ENCODE measurements around the gene GPN3. TPM values are rescaled to one million over a fixed set of nuclear protein-coding genes. Genes with fewer than 3 reads are reported as not detected.
A peak's percentile ranks its signal among the peaks of the same experiment; 100 is the strongest.
"Not testable (repeated sequence)": the region's sequence is repeated elsewhere in the genome, so short reads cannot be mapped to it uniquely, and the experiment has no call there.

GPN3 gene
- total RNA-seq, 4 donors from 2014 or later = 3.3 to 41.2 (median 16.4) TPM

DNA sequence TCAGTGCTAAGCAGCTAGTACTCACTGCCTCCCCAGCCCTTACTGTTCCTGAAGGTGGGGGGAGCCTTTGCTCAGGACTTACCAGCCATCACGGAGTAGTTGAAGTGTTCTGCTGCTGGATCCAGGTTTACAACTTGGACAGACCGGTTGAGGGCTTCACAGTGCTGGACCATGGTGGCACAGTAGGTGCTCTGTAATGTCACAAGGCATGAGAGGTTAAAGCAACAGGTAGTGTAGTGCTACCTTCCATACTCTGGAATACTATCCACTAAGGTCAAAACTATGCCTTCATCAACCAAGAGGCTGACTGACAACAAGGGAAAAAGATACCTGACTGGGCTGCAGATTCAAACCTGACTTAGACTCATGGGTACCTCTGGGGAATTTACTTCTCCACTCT is 3.0 kb downstream of the GPN3 start:
- TF ChIP-seq POLR2A (IDR thresholded peaks at IDR 0.05) = no peak
- TF ChIP-seq, protein P1, sequence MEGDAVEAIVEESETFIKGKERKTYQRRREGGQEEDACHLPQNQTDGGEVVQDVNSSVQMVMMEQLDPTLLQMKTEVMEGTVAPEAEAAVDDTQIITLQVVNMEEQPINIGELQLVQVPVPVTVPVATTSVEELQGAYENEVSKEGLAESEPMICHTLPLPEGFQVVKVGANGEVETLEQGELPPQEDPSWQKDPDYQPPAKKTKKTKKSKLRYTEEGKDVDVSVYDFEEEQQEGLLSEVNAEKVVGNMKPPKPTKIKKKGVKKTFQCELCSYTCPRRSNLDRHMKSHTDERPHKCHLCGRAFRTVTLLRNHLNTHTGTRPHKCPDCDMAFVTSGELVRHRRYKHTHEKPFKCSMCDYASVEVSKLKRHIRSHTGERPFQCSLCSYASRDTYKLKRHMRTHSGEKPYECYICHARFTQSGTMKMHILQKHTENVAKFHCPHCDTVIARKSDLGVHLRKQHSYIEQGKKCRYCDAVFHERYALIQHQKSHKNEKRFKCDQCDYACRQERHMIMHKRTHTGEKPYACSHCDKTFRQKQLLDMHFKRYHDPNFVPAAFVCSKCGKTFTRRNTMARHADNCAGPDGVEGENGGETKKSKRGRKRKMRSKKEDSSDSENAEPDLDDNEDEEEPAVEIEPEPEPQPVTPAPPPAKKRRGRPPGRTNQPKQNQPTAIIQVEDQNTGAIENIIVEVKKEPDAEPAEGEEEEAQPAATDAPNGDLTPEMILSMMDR (IDR thresholded peaks at IDR 0.05) = no peak
- intact Hi-C loops (cut with DNase I; ENCODE audit: low total_unique reads) = no loop called here
- Histone ChIP-seq H3K27ac (no peak overlapping the region), H3K36me3 (no peaks in the 10 kb centered on the region), H3K4me3 (no peak overlapping the region), H3K27me3 (no peaks in the 10 kb centered on the region), H3K9me3 (no peaks in the 10 kb centered on the region), H3K4me1 (peaks cover 9 to 15% of the 10 kb centered on the region in 2 donors)
- no peak for DNase-seq

DNA sequence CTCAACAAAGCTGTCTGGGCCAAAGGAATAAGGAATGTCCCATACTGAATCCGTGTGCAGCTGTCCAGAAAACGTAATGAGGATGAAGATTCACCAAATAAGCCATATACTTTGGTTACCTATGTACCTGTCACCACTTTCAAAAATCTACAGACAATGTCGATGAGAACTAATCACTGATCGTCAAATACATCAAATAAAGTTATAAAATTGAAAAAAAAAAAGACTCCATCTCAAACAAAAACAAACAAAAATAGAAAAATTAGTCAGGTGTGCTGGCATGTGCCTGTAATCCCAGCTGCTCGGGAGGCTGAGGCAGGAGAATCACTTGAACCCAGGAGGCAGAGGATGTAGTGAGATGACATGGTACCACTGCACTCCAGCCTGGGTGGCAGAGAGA is 6.9 kb downstream of the GPN3 start:
- H3K9me3 ChIP-seq; H3K27me3 ChIP-seq; DNase-seq; H3K4me3 ChIP-seq; H3K36me3 ChIP-seq; H3K4me1 ChIP-seq; intact Hi-C loops (cut with DNase I; ENCODE audit: low total_unique reads); H3K27ac ChIP-seq: not testable (repeated sequence)

DNA sequence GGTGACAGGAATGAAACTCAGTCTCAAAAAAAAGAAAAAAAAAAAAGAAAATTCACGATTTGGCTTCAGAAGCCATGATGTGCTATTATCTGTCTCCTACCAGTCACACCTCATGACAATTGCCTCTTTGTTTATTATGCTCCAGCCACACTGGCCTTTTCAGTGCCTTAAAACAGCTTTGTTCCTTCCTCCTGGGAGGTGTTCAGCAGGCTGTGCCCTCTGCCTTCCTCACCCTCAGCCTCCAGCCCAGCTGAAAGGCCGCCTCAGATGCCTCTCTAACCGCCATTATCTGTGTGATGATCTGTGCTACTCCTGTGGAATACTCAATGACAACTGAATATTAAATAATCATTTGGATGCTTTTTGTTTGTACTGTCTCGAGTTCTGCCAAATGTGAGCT is 9.3 kb downstream of the GPN3 start:
- H3K4me1 ChIP-seq = no peaks in the 10 kb centered on the region
- no peak overlapping the region for H3K4me3 ChIP-seq
- no peak for DNase-seq
- H3K36me3 ChIP-seq = no peaks in the 10 kb centered on the region
- no peaks in the 10 kb centered on the region for H3K27me3 ChIP-seq
- TF ChIP-seq POLR2A (IDR thresholded peaks at IDR 0.05) = no peak
- TF ChIP-seq, protein P1 (IDR thresholded peaks at IDR 0.05) = no peak
- H3K27ac ChIP-seq = no peak overlapping the region
- intact Hi-C loops (cut with DNase I; ENCODE audit: low total_unique reads) = no loop called here
- H3K9me3 ChIP-seq = no peaks in the 10 kb centered on the region

DNA sequence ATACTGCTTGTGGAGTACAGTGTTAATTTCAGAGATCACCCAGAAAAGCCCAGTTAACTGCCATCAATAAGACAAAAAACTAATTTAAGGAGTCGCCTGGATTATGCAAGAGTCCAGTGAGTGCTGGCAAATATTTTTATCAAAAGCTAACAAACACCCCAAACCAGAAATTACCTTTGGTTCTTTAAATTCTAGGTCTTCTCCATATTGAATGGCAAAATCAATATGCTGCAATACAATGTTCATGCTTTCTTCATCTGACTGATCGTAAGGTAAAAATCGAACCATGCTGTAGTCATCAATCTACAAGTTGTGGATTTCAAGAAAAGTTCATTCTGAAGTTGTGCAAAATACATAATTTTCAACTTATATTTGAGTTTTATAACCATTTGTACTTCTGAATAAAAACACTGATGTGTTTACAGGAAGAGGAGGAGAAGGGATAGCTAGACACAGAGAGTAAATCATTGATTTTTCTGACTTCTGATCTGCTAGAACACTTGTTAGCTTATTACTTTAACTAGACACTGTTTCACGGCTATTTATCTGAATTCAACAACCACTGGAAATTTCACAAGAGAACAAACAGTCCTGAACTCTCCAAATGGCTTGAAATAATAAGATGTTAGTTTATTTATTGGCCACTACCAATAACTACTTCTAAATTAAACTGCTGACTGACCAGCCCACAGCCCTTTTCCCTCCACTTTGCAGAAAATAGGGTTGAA is 14.3 kb downstream of the GPN3 start:
- intact Hi-C loops (cut with DNase I; ENCODE audit: low total_unique reads) = no loop called here
- Histone ChIP-seq H3K36me3 (no peaks in the 10 kb centered on the region), H3K4me1 (peaks cover 0 to 5% of the 10 kb centered on the region in 2 donors)

DNA sequence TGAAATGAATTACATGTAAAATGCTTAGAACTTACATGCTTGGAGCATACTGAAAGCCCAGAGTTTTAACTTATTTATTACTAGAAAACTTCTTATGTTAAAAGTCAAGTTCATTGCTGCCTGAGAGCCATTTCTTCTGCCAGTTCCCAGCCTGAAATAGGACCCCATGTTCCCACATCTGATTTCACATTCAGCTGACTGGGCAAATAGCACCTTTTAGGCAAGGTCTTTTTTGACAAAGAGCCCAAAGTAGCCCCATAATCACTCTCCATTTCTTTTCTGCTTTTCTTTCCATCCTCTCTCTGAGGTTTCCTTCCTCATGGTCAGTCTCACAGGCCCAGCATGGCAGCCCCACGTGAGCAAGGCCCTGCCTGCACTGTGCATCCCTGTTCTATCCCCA is 16.8 kb downstream of the GPN3 start:
- Histone ChIP-seq H3K9me3 (no peaks in the 10 kb centered on the region), H3K4me3 (no peak overlapping the region), H3K4me1 (peaks cover 0 to 5% of the 10 kb centered on the region in 2 donors), H3K27me3 (no peaks in the 10 kb centered on the region), H3K36me3 (no peaks in the 10 kb centered on the region), H3K27ac (peak overlapping the region in 1 of 2 donors; percentile 27)
- intact Hi-C loops (cut with DNase I; ENCODE audit: low total_unique reads) = no loop called here
- no peak for TF ChIP-seq POLR2A (IDR thresholded peaks at IDR 0.05)
- TF ChIP-seq, protein P1 (IDR thresholded peaks at IDR 0.05) = no peak
- DNase-seq = no peak

More for the DNA sequence above, 14.3 kb downstream of the GPN3 start:
- H3K9me3 ChIP-seq = no peaks in the 10 kb centered on the region
- DNase-seq = no peak
- no peaks in the 10 kb centered on the region for H3K27me3 ChIP-seq
- TF ChIP-seq POLR2A (IDR thresholded peaks at IDR 0.05) = no peak
- TF ChIP-seq, protein P1 (IDR thresholded peaks at IDR 0.05) = no peak
- no peak overlapping the region for H3K27ac ChIP-seq
- no peak overlapping the region for H3K4me3 ChIP-seq
